ENCODE results near the gene TMSB15C.
"Not testable (repeated sequence)": the region's sequence is repeated elsewhere in the genome, so short reads cannot be mapped to it uniquely, and the experiment has no call there.

The TMSB15C gene

GRCh38 chrX:104075778-104076445 lies at the start of gene TMSB15C:
Gene TMSB15C (minus strand): TSS chrX:104076236.
- DNase-seq = not testable (repeated sequence)

DNA sequence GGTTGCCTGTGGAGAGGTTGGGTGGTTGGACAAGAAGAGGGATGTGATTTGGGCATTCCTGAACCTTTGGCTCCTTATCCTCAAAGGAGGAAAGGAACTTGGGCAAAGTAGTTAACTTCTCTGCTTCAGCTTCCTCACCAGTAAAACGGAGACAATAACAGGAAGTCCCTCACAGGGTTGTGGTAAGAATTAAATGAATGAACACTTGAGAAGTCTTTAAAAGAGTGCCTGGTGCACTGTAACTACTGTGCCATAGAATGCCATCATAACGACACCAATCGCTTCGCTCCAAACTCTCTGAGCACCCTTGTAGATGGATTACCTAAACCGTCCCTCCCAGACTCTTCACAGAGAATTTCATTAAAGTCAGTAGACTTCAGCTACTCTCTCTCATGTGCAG lies 46.8 kb upstream of the TMSB15C start:
- no peak for DNase-seq

- DNase-seq = no peak
These were observed 42.7 kb upstream of the TMSB15C start for GRCh38 chrX:104118765-104119164.

- DNase-seq = no peak
These were observed 41.7 kb upstream of the TMSB15C start for GRCh38 chrX:104117759-104118158.

- DNase-seq = peak; percentile 2 to 35
These were observed 37.4 kb upstream of the TMSB15C start for GRCh38 chrX:104113222-104113965.

- DNase-seq = peak; percentile 0 to 23
These were observed 36.4 kb upstream of the TMSB15C start, which contains the start of gene ZCCHC18 for GRCh38 chrX:104112326-104112951. Gene ZCCHC18 (plus strand): TSS chrX:104112523. CDS start chrX:104114112, 1,589 bp downstream.

DNA sequence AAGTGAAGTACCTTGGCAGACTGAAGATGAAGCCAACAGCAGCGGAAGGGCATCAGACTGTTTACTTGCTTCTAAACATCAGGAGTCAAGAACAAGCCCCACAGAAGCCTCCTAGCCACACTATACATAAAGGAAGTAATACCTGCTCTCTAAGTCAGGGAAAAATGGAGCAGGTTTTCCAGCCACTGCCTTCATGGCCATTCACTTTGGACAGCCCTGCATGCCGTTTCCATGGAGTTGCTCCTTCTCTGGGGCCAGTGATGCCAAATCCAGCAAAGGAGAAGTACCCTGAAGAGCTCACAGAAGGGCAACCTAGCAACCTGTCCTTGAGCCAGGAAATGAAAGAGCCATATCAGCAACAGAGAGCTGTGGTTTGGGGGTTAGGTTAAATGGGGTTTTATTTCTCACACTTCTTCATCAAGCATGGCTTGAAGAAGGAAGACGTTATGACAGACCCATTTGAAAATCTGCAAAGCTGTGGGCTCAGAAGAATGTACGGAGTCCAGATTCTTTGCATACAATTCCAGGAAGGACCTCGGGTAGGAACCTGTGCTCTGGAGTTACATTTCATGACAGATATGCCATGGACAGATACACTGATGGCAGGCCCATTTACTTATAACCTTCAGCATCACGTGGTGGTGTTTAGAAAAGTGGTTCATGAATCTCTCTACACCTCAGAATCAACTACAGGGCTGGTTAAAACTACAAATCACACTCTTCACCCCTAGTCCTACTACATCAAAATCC lies 34.6 kb upstream of the TMSB15C start:
- DNase-seq = not testable (repeated sequence)

DNA sequence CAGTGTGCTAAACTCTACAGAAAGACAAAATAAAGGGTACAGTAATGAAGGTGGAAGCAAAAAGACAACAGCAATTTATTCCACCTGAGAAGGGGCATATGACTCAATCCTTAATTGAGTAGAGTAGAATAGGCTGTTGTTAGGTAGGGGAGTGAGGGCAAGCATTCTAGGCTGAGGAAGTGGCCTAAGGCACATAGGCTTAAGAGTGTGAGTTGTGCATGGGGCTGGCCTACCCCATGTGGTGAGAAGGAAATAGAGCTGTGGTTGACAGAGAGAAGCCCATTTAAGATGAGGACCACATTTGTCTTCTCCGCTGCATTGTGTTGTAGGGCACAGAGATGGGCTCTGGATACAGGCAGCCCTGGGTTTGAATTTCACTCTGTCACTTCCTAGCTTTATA lies 32.9 kb upstream of the TMSB15C start:
- no peak for DNase-seq

GRCh38 chrX:104105330-104106262 lies 29.6 kb upstream of the TMSB15C start:
- no peak for DNase-seq

GRCh38 chrX:104104676-104105075 lies 28.6 kb upstream of the TMSB15C start:
- DNase-seq = no peak

- no peak for DNase-seq
These were observed 22.9 kb upstream of the TMSB15C start for GRCh38 chrX:104098919-104099318.

GRCh38 chrX:104098151-104098808 lies 22.2 kb upstream of the TMSB15C start:
- DNase-seq = peak in 1 of 2 experiments; percentile 21

GRCh38 chrX:104085919-104086318 lies 9.9 kb upstream of the TMSB15C start:
- DNase-seq = no peak

- DNase-seq = no peak
These were observed 9.4 kb upstream of the TMSB15C start for GRCh38 chrX:104085477-104085876.

- DNase-seq = no peak
These were observed 8.7 kb upstream of the TMSB15C start for GRCh38 chrX:104084534-104085277.

DNA sequence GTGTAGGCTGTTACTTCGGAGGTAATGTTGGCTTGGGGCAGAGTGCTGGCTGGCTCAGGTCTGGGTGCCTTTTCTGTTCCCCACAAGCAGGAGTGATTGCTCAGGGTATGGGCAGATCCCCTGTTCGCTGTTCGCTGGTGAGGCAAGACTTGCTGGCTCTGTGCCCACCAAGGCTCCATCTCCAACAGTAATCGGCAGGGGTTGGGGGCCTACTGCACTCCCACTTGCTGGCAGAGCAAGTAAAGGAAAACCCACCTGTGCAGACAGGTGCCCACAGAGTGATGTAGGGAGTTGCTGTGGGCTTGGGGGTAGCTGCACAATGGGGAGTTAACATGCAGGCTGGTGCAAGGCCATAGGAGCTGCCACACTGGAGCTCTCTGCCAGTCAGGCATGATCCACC lies 8.0 kb upstream of the TMSB15C start:
- no peak for DNase-seq

DNA sequence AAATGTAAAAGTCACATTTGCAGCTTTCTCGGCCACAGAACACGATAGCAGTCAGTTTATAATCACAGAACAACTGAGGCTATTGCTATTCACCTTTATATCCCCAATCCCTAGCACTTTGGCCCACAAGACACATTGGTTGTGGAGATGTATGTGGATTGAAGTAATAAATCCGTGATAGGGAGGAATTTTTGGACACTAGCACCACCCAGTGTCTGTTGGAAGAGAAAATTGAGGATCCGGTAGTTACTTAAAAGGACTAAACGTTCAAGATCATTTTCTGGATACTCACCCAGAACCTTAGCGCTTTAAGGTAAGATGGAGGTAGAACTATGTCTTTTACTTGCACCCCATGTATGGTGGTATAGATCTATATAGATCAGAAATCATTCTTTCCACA lies 1.8 kb upstream of the TMSB15C start:
- not testable (repeated sequence) for DNase-seq

DNA sequence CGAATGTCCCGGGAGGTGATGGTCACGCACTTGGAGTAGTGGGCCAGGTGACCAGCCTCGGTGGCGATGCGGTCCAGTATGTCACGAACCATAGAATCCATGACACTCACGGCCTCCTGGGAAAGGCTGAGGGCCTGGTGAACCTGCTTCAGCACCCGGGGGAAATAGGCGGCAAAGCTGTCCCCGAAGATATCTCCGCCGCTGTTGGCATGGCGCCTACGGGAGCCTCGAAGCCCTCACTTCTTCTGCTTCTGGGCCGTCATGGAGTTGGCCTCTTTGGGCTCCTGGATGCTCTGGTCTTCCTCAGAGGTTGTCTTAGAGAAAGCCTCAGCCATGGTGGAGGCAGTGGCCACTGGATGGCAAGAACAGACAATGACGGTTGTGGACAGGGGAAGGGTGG lies 13.4 kb downstream of the TMSB15C start:
- not testable (repeated sequence) for DNase-seq

DNA sequence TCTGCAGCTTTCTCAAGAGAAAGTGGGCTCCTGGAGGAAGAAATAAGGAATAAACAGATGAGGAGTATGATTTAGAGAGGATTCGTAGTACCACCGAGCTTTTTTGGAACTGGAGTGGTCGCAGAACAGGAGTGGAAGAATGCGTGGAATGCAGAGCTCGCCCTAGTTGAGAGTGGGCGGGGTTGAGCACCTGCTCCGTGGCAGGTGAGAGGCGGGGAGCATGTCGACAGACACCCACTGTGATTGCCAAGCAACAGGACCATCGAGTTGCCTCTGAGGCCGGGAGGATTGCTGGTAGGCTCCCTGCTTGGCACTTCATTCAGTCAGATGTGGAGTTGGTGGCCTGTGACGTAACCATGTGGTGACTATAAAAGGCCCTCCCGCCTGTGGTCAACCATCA lies 21.1 kb downstream of the TMSB15C start:
- DNase-seq = not testable (repeated sequence)

- DNase-seq = no peak
These were observed 28.9 kb downstream of the TMSB15C start for GRCh38 chrX:104047171-104047570.

DNA sequence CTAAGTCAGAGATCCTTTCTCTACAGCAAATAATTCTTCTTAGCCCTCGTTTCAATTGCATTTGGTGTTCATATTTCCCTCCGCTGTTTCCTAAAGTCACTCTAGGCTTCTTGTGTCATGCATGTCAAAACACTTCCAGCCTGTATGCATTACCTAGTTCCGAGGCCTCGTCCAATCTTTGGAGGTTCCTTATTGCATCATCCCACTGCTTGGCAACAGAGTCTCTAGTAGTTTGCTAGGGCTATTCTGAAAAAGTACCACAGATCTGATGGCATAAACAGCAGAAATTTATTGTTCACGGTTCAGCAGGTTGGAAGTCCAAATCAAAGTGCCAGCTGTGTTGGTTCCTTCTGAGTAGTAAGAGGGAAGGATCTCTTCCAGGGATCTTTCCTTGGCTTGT lies 30.4 kb downstream of the TMSB15C start:
- DNase-seq = no peak

Data from SW 1271 (cell line).